Fibroblast of skin of scalp (primary cell): ENCODE data around the gene SMAD1.
A peak's percentile ranks its signal among the peaks of the same experiment; 100 is the strongest.
"Not testable (repeated sequence)": the region's sequence is repeated elsewhere in the genome, so short reads cannot be mapped to it uniquely, and the experiment has no call there.

ENCODE experiments used
- DNase-seq: peaks from one replicate; pipeline ENCODE4 v3.0.0-alpha.2; 2013

The SMAD1 gene

DNA sequence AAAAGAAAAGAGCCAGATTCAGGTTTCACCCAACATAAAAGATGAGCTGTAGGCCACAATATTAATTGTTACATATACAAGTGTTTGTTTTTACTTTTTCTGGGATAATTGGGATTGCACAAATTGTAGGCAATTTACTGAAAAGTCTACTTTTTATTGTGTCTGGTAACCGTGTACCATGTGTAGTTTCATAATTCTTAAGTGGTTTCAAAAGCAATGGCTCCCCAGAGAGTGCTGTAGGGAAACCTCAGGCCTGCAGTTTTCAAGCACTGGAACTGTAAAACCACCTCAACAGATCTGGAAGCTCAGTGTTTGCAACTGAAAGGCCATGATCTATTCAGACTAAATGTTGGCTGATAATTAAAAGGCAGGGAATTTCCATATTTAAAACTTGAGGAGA is 83.7 kb downstream of the SMAD1 start:
- no peak for DNase-seq

DNA sequence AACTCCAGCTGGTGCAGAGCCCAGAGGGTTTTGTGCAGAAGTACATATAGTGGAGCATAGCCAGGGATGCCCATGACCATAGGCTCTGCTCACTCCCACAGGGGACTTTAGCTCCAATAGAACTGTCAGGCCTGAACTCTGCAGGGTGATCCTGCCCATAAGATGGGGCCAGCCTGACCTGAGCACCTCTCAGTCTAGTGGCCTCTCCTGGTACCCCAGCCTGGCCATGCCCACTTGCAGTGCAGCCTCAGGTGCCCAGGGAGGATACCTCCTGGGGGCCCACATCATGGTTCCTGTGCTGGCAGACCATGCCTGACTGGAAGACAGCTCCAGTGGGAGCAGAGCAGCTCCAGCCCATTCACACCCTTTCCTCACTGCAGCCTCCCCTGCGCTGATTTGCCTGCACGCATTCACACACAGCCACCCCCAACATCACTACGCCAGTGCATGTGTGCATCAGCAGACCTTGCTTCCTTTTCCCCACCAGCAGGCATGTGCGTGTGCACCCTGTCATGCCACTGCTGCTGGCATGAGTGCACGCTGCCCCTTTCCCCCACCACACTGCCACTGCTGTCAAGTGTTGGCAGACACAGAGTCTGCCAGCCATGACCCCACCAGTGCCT is 84.5 kb downstream of the SMAD1 start:
- DNase-seq, result no peak

DNA sequence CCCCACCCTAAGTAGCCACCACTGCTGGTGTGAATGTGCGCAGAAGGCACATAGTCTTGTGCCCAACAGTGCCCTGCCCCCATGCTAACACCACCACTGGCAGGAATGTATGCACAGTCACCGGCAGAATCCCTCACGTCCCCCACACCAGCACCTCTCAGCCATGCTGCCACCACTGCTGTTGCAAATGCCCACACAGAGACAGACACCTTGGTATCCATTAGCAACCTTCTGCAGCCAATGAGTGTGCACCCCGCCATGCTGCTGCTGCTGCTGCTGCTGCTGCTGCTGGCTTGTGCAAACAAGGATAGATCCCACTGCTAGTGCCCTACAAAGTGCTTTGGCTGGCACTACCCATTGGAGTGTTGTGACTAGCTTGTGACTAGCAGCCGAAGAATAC is 85.1 kb downstream of the SMAD1 start:
- DNase-seq, result no peak

DNA sequence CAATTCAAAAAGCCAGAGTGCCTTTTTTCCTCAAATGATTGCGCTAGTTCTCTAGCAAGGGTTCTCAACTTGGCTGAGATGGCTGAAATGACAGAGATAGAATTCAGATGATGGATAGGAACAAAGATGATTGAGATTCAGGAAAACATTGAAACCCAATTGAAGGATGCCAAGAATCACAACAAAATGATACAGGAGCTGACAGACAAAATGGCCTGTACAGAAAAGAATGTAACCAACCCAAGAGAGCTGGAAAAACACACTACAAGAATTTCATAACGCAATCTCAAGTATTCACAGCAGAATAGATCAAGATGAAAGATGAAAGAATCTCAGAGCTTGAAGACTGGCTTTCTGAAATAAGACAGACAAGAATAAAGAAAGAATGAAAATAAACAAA is 85.9 kb downstream of the SMAD1 start:
- DNase-seq, result peak; percentile 50

DNA sequence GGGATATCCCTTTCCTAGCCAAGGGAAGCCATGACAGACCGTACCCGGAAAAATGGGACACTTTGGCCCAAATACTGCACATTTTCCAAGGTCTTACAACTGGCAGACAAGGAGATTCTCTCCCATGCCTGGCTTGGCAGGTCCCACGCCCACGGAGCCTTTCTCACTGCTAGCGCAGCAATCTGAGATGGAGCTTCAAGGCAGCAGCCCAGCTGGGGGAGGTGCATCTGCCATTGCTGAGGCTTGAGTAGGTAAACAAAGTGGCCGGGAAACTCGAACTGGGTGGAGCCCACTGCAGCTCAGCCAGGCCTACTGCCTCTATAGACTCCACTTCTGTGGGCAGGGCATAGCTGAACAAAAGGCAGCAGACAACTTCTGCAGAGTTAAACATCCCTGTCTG is 92.9 kb downstream of the SMAD1 start:
- not testable (repeated sequence) for DNase-seq

DNA sequence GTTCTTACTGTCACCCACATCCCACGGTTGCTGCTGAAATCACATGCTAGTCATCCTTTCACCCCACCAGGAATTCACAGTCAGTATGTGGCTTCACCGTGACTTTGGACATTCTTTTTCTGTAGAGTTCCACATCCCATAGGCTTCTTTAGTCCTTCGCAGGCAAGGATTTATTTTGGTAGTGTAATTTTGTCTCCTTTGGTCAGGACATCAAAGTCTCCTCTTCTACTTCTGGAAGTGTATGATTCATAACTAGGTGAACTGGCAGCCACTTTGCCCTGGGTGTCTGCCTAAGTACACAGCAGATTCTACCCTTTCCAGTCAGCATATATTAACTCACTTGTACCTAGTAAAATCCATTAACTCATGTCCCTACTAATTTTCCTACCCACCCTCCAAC is 99.3 kb downstream of the SMAD1 start:
- no peak for DNase-seq

DNA sequence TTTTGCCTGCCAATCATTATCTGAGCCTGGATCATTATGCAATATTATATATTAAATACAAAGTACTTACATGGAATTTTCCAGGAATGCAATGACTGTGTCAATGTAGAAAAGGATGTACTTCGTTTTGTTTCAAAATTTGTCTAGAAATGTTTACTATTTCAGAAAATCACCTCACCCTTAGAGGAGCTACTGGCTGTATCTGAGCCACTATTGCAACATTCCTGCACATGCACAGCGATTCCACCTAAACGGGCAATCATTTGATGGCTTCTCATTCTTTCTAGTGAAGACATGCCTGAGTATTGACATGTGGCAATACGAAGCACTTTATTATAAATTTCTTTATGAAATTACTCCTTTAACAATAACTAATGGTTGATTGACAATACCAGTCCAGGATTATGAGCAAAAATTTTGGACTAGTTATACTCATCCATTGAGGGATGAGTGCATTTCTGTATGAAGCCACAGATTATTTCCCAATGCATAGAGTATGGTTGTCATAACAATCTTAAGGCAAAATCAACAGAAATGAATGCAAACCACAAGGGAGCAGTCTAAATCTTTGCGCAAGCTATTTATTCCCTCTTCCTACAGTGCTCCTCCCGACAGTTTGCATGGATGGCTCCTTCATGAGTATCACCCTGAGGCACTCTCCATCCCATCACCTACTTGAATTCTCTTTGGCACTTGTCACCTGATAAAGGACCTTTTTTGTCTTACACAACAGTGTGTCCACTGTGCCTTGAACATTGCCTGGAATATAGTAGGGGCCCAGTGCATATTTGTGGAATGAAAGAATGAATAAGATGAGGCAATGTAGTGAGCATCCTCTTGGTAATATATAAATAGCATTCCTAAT is 101.8 kb downstream of the SMAD1 start:
- DNase-seq, result peak; percentile 50

DNA sequence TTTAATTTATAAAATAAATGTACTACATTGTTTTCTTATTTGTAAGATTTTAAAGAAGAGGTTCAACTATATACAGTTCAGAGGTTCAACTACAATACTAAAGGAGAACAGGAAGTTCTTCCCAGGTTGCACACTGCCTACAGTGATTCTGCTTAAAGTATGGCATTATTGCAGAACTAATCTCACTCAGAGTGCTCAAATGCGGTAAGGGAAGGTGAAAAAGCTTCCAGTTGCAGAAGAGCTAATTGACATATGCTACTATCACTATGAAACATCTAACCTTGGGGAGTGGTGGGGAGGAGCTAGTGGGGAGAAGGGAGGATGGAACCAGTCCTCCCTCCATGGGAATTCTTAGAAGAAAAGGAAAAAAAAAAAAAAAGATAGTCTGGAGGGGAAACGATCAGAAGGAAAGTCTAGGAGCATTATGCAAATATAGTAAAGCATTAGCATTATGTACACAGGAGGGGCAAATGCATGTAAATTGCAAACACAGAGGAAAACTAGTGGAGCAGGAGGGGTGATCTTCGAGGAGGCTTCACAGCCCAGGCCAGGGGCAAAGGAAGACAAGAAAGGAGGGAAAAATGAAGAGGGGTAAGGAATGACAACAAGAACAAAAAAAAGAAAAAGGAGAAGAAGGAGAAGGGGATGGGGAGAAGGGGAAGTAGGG is 105.6 kb downstream of the SMAD1 start:
- no peak for DNase-seq

DNA sequence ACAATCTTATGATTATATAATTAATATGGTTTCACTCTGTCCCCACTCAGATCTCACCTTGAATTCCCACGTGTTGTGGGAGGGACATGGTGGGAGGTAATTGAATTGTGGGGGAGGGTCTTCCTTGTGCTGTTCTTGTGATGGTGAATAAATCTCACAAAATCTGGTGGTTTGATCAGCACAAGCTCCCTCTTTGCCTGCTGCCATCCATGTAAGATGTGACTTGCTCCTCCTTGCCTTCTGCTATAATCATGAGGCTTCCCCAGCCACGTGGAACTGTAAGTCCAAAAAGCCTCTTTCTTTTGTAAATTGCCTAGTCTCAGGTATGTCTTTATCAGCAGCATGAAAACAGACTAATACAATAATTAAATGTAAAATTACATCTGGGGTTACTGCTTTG is 107.7 kb downstream of the SMAD1 start:
- DNase-seq, result not testable (repeated sequence)

DNA sequence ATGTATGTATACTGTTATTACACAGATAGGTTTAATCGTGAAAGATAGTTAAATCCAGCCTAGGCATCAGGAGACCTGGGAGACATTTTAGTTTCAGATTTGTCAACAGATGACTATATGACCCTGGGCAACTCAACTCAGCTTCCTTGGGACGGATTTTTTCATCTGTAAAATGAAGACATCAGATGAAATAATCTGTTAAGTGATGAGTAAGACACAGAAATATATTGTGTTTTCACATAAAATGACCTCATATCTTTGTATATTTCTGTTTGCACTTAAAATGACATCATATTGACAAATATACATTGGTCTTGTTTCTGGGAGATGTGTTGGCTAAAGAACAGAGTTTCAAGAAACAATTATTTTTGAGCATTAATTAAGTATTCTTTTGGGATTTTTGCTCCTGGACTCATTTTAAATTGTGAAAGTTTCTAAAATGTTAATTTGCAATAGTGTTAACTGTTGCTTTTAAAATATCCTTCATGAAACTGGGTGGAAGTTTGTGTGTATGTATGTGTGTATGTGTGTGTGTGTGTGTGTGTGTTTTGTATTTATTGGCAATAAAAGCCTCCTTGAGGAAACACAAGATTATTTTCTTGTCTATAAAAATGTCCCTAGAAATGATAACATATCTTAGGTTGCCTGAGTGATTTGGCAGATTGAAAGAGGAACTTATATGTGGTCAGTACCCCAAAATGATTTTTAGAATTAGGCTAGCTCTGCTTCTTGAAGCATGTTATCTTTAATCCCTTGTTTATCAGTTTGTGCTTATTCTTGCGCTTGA is 108.5 kb downstream of the SMAD1 start:
- DNase-seq, result no peak

DNA sequence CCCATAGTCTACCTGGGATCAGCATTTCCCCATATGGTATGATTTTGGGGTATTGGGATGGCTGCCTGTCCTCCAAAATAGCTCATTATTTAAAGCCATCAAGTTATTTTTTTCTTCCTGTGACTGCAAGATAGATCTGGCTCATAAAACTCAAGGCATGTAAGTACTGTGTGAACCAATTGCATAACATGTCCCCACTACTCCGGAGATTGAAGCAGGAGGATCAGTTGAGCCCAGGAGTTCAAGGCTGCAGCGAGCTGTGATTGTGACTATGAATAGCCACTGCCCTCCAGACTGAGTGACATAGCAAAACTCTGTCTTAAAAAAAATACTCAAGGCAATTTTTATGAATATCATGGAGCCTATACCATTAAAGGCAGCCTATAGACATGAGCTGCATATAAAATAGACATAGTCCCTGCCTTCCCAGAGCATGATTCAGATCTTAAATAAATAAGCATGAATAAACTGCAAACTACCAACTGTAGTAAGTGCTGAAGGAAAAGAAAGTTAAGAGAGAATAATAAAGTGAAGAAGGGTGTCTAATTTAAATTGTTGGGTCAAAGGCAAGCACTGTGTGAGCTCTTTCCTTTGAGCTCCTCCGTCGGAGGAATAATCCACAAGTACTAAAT is 120.6 kb downstream of the SMAD1 start:
- peak; percentile 14 for DNase-seq

DNA sequence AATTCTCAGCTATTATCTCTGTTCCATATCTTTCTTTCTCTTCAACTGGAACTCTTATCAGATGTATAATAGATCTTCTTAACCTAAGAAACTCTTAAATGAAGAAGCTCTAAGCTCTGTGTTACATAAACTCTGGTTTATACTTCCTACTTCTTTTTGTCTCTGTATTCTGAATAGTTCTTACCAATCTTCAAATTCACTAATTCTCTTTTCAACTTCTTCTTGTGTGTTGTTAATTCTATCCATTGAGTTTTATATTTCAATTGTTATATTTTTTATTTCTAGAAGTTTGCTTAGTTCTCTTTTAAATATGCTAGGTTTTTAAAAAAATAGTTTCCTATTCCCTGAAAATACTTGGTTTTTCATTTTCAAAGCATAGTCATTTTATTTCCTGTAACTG is 124.3 kb downstream of the SMAD1 start:
- DNase-seq, result no peak
